ENCODE measurements around the gene SLC24A3.
A peak's percentile ranks its signal among the peaks of the same experiment; 100 is the strongest.

The SLC24A3 gene

GRCh38 chr20:19211661-19212468, 577 bp upstream of the SLC24A3 start:
- Histone ChIP-seq H3K4me1 (ENCODE audit: control insufficient read depth in 1 of 2, insufficient read depth in 2 of 2, low read length in 2 of 2) (peaks cover 6 to 12% of the 10 kb centered on the region in 2 donors), H3K4me3 (ENCODE audit: low read depth in 1 of 2, low read length in 2 of 2) (peak overlapping the region; percentile 28 to 68), H3K27me3 (ENCODE audit: low read depth, low read length) (peaks cover 5% of the 10 kb centered on the region), H3K27ac (ENCODE audit: low read length) (peak overlapping the region; percentile 35), H3K9me3 (ENCODE audit: control insufficient read depth in 1 of 2, low read length in 2 of 2) (no peaks in the 10 kb centered on the region), H3K36me3 (ENCODE audit: control insufficient read depth in 1 of 2, insufficient read depth in 2 of 2, low read length in 2 of 2) (no peaks in the 10 kb centered on the region)

GRCh38 chr20:19212821-19213502, 520 bp downstream of the SLC24A3 start:
- peak overlapping the region; percentile 72 to 74 for H3K4me3 ChIP-seq (ENCODE audit: low read depth in 1 of 2, low read length in 2 of 2)
- H3K27ac ChIP-seq (ENCODE audit: low read length): peak overlapping the region; percentile 10
- H3K36me3 ChIP-seq (ENCODE audit: control insufficient read depth in 1 of 2, insufficient read depth in 2 of 2, low read length in 2 of 2): no peaks in the 10 kb centered on the region
- H3K9me3 ChIP-seq (ENCODE audit: control insufficient read depth in 1 of 2, low read length in 2 of 2): no peaks in the 10 kb centered on the region
- H3K4me1 ChIP-seq (ENCODE audit: control insufficient read depth in 1 of 2, insufficient read depth in 2 of 2, low read length in 2 of 2): peaks cover 6 to 12% of the 10 kb centered on the region in 2 donors
- H3K27me3 ChIP-seq (ENCODE audit: low read depth, low read length): peaks cover 5% of the 10 kb centered on the region

GRCh38 chr20:19213946-19214490, 1.6 kb downstream of the SLC24A3 start:
- peaks cover 6 to 12% of the 10 kb centered on the region in 2 donors for H3K4me1 ChIP-seq (ENCODE audit: control insufficient read depth in 1 of 2, insufficient read depth in 2 of 2, low read length in 2 of 2)
- H3K27ac ChIP-seq (ENCODE audit: low read length): peak overlapping the region; percentile 10
- no peaks in the 10 kb centered on the region for H3K9me3 ChIP-seq (ENCODE audit: control insufficient read depth in 1 of 2, low read length in 2 of 2)
- peaks cover 5% of the 10 kb centered on the region for H3K27me3 ChIP-seq (ENCODE audit: low read depth, low read length)
- no peaks in the 10 kb centered on the region for H3K36me3 ChIP-seq (ENCODE audit: control insufficient read depth in 1 of 2, insufficient read depth in 2 of 2, low read length in 2 of 2)
- H3K4me3 ChIP-seq (ENCODE audit: low read depth in 1 of 2, low read length in 2 of 2): peak overlapping the region; percentile 72 to 74

- peaks cover 1% of the 10 kb centered on the region for H3K27me3 ChIP-seq (ENCODE audit: low read depth, low read length)
- no peaks in the 10 kb centered on the region for H3K9me3 ChIP-seq (ENCODE audit: control insufficient read depth in 1 of 2, low read length in 2 of 2)
- no peak overlapping the region for H3K27ac ChIP-seq (ENCODE audit: low read length)
- H3K4me3 ChIP-seq (ENCODE audit: low read depth in 1 of 2, low read length in 2 of 2): no peak overlapping the region
- no peaks in the 10 kb centered on the region for H3K4me1 ChIP-seq (ENCODE audit: control insufficient read depth in 1 of 2, insufficient read depth in 2 of 2, low read length in 2 of 2)
- H3K36me3 ChIP-seq (ENCODE audit: control insufficient read depth in 1 of 2, insufficient read depth in 2 of 2, low read length in 2 of 2): no peaks in the 10 kb centered on the region
Measured at GRCh38 chr20:19218411-19218810, 6.0 kb downstream of the SLC24A3 start.

- H3K27ac ChIP-seq (ENCODE audit: low read length): no peak overlapping the region
- H3K27me3 ChIP-seq (ENCODE audit: low read depth, low read length): no peaks in the 10 kb centered on the region
- no peaks in the 10 kb centered on the region for H3K9me3 ChIP-seq (ENCODE audit: control insufficient read depth in 1 of 2, low read length in 2 of 2)
- H3K4me1 ChIP-seq (ENCODE audit: control insufficient read depth in 1 of 2, insufficient read depth in 2 of 2, low read length in 2 of 2): no peaks in the 10 kb centered on the region
- H3K36me3 ChIP-seq (ENCODE audit: control insufficient read depth in 1 of 2, insufficient read depth in 2 of 2, low read length in 2 of 2): no peaks in the 10 kb centered on the region
- no peak overlapping the region for H3K4me3 ChIP-seq (ENCODE audit: low read depth in 1 of 2, low read length in 2 of 2)
Measured at GRCh38 chr20:19222520-19223040, 10.1 kb downstream of the SLC24A3 start.

- Histone ChIP-seq H3K36me3 (ENCODE audit: control insufficient read depth in 1 of 2, insufficient read depth in 2 of 2, low read length in 2 of 2) (no peaks in the 10 kb centered on the region), H3K9me3 (ENCODE audit: control insufficient read depth in 1 of 2, low read length in 2 of 2) (no peaks in the 10 kb centered on the region), H3K27me3 (ENCODE audit: low read depth, low read length) (no peaks in the 10 kb centered on the region), H3K4me3 (ENCODE audit: low read depth in 1 of 2, low read length in 2 of 2) (no peak overlapping the region), H3K27ac (ENCODE audit: low read length) (no peak overlapping the region), H3K4me1 (ENCODE audit: control insufficient read depth in 1 of 2, insufficient read depth in 2 of 2, low read length in 2 of 2) (no peaks in the 10 kb centered on the region)
Measured at GRCh38 chr20:19223640-19224039, 11.2 kb downstream of the SLC24A3 start.

GRCh38 chr20:19231359-19232035, 19.1 kb downstream of the SLC24A3 start:
- no peaks in the 10 kb centered on the region for H3K9me3 ChIP-seq (ENCODE audit: control insufficient read depth in 1 of 2, low read length in 2 of 2)
- no peaks in the 10 kb centered on the region for H3K27me3 ChIP-seq (ENCODE audit: low read depth, low read length)
- H3K27ac ChIP-seq (ENCODE audit: low read length): no peak overlapping the region
- no peak overlapping the region for H3K4me3 ChIP-seq (ENCODE audit: low read depth in 1 of 2, low read length in 2 of 2)
- no peaks in the 10 kb centered on the region for H3K36me3 ChIP-seq (ENCODE audit: control insufficient read depth in 1 of 2, insufficient read depth in 2 of 2, low read length in 2 of 2)
- H3K4me1 ChIP-seq (ENCODE audit: control insufficient read depth in 1 of 2, insufficient read depth in 2 of 2, low read length in 2 of 2): peaks cover 5 to 29% of the 10 kb centered on the region in 2 donors

GRCh38 chr20:19232997-19233794, 20.8 kb downstream of the SLC24A3 start:
- Histone ChIP-seq H3K27ac (ENCODE audit: low read length) (peak overlapping the region; percentile 53), H3K27me3 (ENCODE audit: low read depth, low read length) (no peaks in the 10 kb centered on the region), H3K36me3 (ENCODE audit: control insufficient read depth in 1 of 2, insufficient read depth in 2 of 2, low read length in 2 of 2) (no peaks in the 10 kb centered on the region), H3K4me1 (ENCODE audit: control insufficient read depth in 1 of 2, insufficient read depth in 2 of 2, low read length in 2 of 2) (peaks cover 5 to 29% of the 10 kb centered on the region in 2 donors), H3K9me3 (ENCODE audit: control insufficient read depth in 1 of 2, low read length in 2 of 2) (no peaks in the 10 kb centered on the region), H3K4me3 (ENCODE audit: low read depth in 1 of 2, low read length in 2 of 2) (peak overlapping the region; percentile 3 to 5)

- Histone ChIP-seq H3K4me3 (ENCODE audit: low read depth in 1 of 2, low read length in 2 of 2) (no peak overlapping the region), H3K36me3 (ENCODE audit: control insufficient read depth in 1 of 2, insufficient read depth in 2 of 2, low read length in 2 of 2) (no peaks in the 10 kb centered on the region), H3K27me3 (ENCODE audit: low read depth, low read length) (no peaks in the 10 kb centered on the region), H3K4me1 (ENCODE audit: control insufficient read depth in 1 of 2, insufficient read depth in 2 of 2, low read length in 2 of 2) (peaks cover 5 to 28% of the 10 kb centered on the region in 2 donors), H3K27ac (ENCODE audit: low read length) (no peak overlapping the region), H3K9me3 (ENCODE audit: control insufficient read depth in 1 of 2, low read length in 2 of 2) (no peaks in the 10 kb centered on the region)
Measured at GRCh38 chr20:19236371-19237055, 24.1 kb downstream of the SLC24A3 start.

GRCh38 chr20:19241440-19241839, 29.0 kb downstream of the SLC24A3 start:
- Histone ChIP-seq H3K27me3 (ENCODE audit: low read depth, low read length) (no peaks in the 10 kb centered on the region), H3K9me3 (ENCODE audit: control insufficient read depth in 1 of 2, low read length in 2 of 2) (no peaks in the 10 kb centered on the region), H3K4me1 (ENCODE audit: control insufficient read depth in 1 of 2, insufficient read depth in 2 of 2, low read length in 2 of 2) (no peaks in the 10 kb centered on the region), H3K27ac (ENCODE audit: low read length) (no peak overlapping the region), H3K4me3 (ENCODE audit: low read depth in 1 of 2, low read length in 2 of 2) (no peak overlapping the region), H3K36me3 (ENCODE audit: control insufficient read depth in 1 of 2, insufficient read depth in 2 of 2, low read length in 2 of 2) (no peaks in the 10 kb centered on the region)

All from muscle layer of duodenum (tissue), 2 donors.